Stimulated activated CD8-positive, alpha-beta memory T cell treated with anti-CD3 and anti-CD28 coated beads, Interleukin-4, amount 100 ng/mL, for 24 hours (primary cell): ENCODE results near the gene CACNA2D3.
"Not testable (repeated sequence)": the region's sequence is repeated elsewhere in the genome, so short reads cannot be mapped to it uniquely, and the experiment has no call there.

Experiments used
- DNase-seq: peaks from one replicate; pipeline ENCODE4 v3.0.0-alpha.2; 2020; ENCODE audit warnings: low read depth

Gene CACNA2D3

DNA sequence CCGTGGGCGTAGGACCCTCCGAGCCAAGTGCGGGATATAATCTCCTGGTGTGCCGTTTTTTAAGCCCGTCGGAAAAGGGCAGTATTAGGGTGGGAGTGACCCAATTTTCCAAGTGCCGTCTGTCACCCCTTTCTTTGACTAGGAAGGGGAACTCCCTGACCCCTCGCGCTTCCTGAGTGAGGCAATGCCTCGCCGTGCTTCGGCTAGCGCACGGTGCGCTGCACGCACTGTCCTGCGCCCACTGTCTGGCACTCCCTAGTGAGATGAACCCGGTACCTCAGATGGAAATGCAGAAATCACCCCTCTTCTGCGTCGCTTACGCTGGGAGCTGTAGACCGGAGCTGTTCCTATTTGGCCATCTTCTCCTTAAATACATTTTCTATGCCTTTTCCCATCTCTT, 342.2 kb downstream of the CACNA2D3 start:
- not testable (repeated sequence) for DNase-seq

DNA sequence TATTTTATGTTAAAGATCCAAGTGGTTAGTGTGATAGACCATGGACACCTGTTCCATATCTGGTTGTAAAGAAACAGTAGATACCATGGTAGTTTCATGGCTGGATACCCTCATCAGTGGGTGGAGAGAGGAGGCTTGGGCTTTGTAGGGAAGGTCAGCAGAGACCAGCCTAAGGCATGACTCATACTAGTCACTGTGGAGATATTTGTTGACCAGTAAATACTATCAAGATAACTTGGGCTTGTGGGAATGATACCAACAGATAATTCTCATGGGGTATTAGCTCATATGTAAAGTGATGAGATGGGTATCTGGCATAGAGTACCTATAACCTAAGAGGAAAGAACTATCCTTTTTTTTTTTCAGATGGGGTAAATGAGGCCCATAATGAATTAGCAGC, 354.5 kb downstream of the CACNA2D3 start:
- DNase-seq: no peak

DNA sequence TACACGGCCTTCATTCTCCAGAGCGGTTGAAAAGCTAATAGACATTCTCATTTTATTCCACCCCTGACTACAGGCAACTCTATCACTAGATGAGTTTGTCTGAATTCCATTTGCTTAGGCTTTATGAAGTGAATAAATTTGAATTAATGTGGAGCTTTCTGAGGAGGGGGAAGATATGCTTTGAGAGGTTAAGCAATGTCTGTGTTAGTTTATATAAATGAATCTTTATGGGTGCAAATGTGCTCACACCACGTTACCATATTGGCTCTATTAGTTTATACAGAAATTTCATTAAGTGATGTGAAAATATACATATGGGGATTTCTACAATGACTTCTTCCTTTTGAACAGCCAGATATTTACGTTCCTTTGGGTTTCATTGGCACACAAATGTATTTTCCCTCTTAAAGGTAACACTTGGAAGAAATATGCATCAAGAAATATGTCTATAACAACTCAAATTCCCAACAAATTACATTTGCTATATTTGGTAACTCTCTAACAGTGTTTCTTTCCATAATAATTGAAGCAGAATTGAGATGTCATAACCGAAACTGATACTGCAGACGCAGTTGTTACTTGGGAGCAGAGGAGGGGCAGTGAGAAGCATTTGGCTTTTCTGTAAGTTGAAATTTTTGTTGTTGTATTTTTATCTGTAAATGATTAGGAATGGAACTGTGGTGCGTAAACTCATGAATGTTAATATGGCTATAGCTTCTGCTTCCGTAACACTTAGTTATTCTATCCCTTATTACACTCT, 359.4 kb downstream of the CACNA2D3 start:
- no peak for DNase-seq

DNA sequence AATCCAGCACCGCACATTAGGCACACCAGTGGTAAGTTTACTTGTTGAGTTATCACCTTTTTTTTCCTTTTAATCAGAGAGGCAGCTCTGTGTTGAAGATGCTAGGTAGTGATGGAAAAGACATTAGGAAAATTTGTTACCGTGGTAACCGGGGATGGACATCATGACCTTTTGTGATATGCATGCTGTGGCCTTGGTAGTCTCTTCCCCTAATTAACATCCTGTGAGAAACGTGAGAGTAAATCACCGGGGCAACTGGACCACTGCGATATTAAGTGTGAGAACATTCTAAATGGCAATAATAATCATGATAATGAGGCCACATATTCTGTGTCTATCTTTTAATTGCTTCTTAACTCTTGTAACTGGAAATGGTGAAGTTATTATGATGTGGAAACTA, 362.0 kb downstream of the CACNA2D3 start:
- DNase-seq: no peak

DNA sequence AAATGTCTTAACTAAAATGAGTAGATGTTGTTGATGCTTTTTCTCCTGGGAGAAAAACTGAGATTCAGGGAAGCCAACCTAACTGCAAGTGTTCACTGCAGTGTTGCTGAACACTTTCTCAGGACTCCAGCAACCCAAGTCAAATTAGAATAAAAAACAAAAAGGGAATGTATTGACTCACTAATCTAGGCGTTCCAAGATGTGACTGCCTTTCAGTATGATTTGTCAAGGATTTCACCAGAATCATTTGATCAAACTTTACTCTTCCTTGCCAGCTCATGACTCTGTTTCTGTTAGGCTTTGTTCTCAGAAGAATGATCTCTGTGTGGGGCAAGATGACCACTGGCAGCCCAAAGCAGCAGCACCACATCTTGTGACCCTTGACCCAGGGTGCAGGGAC, 364.0 kb downstream of the CACNA2D3 start:
- DNase-seq: no peak

DNA sequence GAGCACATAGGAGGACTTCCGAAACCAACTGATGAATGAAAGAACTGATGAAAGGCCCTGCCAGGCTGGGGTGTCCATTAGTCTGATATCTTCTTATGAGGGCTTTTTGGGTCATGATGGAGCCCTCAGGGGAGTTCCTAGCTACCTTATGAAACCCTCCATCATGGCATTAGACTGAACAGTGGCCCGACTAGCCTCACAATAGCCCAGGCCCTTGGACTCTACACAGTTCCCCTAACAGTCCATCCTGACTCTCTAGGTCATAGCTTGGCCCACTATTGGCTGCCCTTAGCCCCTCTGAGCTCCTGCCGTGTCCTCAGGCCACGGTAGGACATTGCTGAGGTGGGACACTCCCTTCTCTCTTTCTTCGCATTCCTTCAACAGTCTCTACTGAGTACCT, 365.9 kb downstream of the CACNA2D3 start:
- DNase-seq: no peak

DNA sequence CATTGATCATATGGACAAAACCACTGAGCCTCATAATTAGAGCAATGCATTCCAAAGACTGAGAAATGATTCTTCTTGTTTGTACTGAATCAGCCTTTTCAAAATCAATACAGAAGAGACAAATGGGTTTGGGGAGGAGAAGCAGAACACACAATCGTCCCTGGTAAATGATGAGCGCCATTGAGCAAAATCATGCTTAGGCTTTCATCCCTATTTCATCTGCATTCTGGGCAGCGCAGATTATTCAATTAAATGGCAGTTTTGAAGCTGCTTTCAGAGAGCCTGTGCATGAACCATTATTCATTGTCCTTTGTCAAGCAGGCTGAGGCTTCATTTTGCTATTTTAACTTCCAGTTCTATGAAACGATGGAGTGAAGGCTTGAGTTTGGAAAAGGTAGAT, 371.9 kb downstream of the CACNA2D3 start:
- no peak for DNase-seq

DNA sequence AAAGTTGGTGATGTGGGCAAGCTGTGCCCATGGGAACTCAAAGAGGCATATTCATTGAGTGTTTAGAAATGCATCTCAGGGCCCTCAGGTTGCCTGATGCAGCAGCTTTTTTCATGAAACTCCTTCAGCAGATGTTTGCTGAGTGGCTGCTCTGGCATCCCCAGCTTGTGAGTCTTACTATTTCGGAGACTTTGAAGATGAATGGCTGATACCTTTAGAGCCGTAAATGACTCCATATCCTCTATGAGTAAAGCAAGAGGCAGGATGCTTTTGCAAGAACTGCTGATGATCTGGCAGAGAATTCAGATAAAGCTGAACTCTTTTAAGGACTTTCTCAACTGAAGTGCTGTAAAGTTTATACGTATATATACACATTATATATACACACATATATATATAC, 384.3 kb downstream of the CACNA2D3 start:
- DNase-seq: no peak

DNA sequence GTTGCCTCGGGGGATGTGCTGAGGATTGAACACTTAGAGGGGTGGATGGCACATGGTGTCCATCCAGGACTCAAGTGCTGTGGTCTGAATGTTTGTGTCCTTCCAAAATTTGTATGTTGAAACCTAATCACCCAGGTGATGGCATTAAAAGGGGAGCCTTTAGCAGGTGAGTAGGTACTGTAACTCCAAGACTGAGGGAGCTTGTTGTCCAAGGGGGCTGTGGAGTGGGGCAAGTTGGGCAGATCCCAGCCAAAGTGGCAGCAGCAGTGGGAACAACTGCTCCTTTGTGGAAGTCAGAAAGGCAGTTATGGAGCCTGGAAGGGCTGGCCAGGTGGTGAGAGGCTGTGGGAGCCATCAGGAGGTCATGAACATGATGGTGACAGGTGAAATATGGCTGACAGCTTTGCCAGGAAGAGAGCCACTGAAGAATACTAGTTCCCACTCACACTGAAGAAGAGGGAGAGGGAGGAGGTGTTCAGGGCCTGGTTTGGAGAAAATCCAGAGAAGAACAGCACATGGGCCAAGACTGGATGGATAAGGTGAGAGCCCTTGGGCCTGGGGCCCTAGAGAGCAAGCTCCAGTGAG, 385.6 kb downstream of the CACNA2D3 start:
- no peak for DNase-seq

DNA sequence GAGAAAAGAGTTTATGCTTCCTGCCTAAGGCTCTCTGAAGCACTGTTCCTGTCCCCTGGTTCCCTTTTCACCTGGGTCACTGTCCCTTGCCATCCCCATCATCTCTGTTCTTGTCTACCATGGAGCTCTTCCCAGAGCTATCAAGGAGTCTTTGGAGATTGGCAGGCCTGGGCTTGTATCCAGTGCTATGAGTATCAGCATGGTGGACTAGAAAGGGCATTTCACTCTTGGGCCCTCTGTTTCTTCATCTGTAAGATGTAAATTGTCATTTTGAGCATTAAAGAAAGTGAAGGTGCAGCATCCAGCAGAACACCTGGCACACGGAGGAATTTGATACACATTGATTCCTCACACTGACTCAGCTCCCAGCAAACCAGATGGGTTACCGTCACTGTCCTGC, 388.2 kb downstream of the CACNA2D3 start:
- DNase-seq: no peak

DNA sequence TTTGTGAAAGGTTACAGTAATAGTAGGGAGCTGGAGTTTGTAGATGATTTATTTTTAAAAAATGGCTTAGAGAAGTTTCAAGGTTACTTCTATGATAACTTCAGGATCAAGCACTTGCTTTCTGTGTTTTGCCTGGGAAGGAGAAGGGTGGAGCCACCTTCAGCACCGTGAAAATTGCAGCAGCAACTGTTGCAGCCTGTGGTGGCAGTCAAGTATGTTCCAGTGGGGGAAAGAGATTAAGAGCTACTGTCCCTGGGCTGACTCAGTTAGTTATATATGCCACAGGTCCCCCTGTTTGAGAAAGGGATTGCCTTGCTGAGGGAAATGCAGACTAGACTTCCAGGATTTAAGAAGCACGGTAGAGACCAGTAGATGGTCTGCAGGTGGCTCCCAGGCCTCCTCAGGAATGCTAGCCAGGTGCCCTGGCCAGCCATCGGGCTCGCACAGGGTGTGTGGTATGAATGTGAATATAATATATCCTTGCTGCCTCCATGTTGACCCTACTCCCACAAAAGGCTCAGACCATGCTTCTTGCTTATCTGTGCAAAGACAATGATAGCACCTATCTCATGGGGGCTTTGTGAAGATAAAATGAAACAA, 389.5 kb downstream of the CACNA2D3 start:
- no peak for DNase-seq

DNA sequence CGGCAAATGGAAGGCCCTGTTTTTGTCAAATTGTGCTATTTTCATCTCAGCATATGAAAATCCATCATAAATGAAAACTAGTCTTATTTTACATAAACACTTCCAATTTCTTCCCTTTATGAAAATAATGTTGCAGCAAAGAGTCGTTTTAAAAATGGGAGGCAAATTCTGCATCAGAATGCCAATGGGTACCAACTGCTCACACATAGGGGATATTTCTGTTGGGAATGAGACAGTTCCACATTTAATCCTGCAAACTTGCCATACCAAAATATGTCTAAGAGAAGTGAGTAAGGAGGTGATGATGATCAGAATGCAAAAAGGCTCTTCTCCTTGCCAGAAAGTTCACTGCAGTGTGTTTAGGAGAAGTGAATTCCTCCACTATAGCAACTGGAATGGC, 391.7 kb downstream of the CACNA2D3 start:
- no peak for DNase-seq

DNA sequence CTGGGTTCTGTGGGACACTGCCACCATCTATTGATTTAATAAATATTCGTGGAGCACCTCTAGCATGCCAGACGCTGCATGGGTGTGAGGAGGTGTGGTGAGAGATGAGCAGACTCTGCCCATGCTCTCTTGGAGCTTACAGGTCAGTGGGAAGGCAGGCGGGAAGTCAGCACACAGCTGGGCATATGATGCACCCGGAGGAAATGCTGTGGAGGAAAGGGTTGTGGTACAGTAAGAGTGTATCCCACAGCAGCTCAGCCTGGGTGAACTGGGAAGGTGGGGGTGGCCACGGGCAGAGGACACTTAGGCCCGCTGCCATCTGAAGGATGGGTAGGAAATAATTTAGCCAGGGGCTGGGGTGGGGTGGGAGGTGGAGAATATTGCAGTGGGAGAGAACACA, 392.1 kb downstream of the CACNA2D3 start:
- no peak for DNase-seq

DNA sequence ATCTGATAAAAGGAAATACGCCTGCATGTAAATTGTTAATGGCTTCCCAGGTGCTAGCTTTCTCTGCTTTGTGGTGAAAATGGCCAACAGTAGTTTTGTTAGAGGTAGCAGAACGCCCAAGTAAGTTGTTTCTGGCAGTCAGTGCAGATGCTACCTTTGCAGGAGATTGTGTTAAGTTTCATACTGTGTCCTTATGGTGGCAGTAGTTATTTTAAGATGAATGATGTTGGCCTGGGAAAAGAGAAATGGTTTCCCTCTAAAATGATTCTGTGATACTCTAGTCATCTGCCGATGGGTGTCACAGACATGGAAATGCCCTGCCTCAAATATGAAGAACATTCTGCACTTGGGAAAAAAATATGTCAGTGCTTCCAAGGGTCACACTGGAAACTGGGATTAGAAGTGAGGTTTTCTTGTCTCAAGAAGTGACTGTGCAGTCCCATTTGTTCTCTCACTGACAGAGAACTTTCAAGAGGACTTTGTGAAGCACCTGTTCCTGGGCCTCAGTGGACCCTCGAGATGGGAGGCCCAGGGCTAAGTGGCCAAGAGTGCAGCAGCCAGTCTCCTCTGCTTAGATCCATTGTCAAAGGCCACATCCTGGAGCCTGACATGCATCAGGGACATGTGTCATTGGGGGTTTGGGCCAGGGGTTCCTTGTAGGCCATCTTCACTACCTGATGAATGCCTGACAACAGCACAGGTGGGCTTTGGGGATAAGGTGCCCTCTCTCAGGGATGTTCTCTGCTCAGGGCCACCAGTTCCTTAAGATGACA, 393.3 kb downstream of the CACNA2D3 start:
- DNase-seq: no peak

DNA sequence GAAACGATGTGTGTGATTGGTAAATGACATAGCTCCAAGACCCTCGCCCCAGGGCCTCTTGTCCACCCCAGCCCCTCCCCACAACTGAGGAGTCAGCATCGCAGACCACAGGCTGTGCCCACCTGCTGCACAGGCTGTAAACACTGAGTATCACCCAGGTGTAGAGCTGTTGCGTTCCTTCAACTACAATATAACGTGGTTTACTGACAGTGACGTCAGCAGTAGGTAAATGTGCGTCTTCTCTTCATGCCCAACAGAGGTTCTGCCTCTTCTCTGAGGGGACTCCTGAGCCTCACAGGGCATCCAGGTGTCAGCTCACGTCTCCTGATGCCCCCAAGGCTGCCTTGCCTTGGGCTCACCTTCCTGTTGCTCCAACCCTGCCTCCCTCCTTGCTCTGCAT, 395.1 kb downstream of the CACNA2D3 start:
- DNase-seq: no peak

DNA sequence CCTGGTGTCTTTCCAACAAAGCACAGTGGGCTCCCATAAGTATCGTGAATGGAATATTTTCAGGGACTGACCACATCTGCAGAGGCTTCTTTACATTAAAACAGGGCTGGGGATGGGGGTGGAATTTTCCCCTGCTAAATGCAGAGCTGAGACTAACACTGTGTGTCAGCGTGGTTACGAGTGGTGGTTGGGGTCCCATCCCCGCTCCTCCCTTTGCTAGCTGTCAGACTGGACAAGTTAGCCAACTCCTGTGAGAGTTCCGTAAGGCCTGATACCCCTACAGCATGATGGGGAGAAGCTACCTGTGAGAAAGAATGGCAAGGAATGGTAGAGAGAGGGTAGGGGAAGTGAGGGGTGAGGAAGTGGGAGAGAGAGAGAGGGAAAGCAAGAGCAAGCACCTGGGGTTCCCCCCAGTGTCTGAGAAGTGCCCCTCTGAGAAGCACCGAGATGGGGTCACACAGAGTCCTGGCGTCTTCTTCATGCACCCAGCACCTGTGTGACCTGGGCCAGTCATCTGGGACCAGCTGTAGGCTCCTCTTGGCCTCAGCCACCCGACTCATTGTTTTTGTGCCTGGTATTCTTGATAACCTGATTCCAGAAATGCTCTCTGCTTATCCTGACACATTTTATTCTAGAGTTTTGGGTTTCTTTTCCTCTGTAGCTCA, 395.8 kb downstream of the CACNA2D3 start:
- DNase-seq: no peak

DNA sequence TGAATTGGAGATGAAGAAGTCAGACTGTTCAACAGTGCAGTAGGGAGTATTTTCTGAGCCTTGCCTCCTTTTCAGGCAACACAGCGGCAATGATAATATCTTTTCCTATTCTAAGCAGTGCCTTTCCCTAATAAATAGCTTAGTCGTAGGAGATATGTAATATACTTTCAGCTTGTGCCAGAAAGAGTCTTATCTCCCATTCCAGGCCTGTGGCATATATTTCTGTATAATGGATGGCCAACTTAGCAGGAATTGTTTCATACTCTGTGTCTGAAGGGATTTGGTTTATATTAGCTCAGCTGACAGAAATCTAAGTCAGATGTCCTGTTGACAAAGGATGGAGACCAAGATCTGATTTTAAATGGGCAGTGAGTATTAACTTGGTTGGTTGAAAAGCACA, 397.1 kb downstream of the CACNA2D3 start:
- DNase-seq: no peak

DNA sequence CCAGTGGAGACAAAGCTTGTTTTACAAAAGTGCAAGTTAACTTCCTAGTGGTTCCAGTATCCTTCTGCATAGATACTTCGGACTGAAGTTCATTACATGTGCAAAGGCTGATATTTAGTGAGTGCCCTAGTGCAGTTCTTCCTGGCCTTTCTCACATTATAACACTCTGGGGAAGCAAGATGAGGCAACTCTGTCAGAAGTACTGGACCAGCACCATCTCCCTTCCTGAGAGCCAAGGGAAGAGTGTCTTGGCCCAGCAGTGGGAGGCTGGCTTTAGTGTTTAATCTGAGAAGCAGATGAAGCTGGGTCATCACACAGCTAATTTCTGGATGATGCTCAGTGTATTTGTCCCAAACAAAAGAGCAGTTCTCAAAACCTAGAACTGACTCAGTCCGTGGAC, 397.7 kb downstream of the CACNA2D3 start:
- DNase-seq: no peak

DNA sequence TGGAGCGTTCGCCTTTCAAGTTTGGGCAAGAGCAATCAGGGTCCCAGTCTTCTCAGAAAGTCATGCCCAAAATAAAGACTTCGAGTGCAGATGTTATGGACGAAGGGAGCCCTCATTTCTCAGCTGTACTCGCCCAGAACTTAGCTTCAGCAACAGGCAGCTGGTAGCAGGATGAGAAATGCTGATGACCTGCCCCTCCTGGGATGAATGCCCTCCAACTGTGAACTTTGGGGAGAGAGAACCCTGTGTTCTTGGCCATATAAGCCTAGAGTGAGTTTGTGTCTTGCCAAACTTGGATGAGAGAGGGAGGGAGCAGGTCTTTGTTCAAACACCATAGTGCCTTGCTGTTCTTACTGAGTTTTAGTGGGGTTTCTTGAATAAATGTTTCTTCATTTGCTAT, 405.2 kb downstream of the CACNA2D3 start:
- no peak for DNase-seq

DNA sequence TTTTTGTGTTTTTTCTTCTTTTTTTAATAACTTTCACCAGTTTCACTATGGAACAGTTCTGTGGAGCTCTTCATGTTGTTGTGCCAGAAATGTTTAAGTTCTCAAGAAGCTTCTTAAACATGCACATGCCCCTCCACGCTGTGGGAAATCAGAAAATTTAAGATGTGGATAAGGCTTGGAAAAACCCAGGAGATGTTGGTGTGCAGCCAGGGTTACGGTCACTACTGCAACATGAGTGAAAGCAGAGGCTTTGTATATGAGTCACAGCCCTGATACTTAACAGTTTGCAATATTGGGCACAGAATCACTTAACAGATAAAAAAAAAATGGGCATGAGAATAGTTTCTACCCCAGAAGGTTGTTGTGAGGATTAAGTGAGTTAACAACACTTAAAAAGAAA, 405.6 kb downstream of the CACNA2D3 start:
- no peak for DNase-seq

DNA sequence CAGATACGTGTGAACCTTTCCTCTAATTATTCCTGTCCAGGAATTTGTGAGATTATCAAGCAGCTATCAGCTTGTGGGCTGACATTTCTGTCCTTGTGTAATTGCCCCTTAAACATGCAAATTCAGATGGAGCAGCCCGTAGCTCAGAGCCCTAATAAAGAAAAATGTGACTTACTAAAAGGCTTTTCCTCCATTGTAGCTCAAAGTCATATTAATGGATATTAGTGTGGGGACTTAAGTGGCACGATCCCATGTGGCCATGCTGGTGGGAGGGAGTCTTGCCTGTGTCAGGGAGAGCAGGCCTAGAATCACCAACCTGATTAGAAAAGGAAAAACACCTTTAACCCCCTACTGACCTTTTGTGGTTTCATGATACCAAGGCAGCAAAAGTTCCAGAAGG, 406.3 kb downstream of the CACNA2D3 start:
- no peak for DNase-seq

DNA sequence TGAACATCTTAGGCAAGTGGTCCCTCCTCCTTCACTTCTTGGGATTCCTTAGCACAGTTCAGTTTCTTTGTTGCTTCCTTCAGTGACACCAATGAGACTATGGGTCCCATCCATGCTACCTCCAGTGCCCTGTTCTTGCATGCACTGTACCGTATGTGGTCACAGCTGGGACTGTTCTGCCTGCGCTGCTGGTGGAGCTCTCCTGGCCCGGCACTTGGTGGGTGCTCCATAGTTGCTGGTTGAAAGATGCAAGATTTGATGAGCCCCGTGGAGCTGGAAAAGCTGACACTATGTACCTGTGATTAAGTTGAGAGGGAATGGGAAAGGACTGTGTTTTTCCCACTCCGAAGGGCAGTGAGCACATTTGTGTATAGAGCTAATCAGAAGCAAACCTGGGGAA, 407.7 kb downstream of the CACNA2D3 start:
- no peak for DNase-seq
